ENCODE measurements around the gene ATXN7L1. TPM values are rescaled to one million over a fixed set of nuclear protein-coding genes. Genes with fewer than 3 reads are reported as not detected.
A peak's percentile ranks its signal among the peaks of the same experiment; 100 is the strongest.

ATXN7L1 gene
- polyA plus RNA-seq, 1 of the 3 experiments (the other 2 are of a cell fraction) = 6.0 TPM

GRCh38 chr7:105744258-105744657 is 132.1 kb downstream of the ATXN7L1 start (continued):
- TF ChIP-seq USF2 (IDR thresholded peaks at IDR 0.05; ENCODE audit: borderline replicate concordance, low read depth, low read length) (no peak), MAX (IDR thresholded peaks at IDR 0.05; ENCODE audit: low read depth) (no peak), RAD21 (IDR thresholded peaks at IDR 0.05; ENCODE audit: low read length) (no peak), NFIC (IDR thresholded peaks at IDR 0.05; ENCODE audit: borderline replicate concordance) (no peak), IRF3 (IDR thresholded peaks at IDR 0.05; ENCODE audit: low read depth, low read length) (no peak), TAF1 (IDR thresholded peaks at IDR 0.05; ENCODE audit: borderline replicate concordance, low read depth, low read length) (no peak), TEAD4 (IDR thresholded peaks at IDR 0.05; ENCODE audit: borderline replicate concordance, insufficient read depth) (no peak)

- H3K79me2 ChIP-seq (ENCODE audit: insufficient read depth) = no peaks in the 10 kb centered on the region
- ChIA-PET CTCF (interaction anchor here (1.2 to 5.6 kb wide), 7 partner anchors 8 to 299 kb away, joined by 3 to 28 read pairs (median 4); no protein-coding TSS in a partner anchor), POLR2A (no interaction called here)
- H3K27me3 ChIP-seq (ENCODE audit: insufficient read depth) = no peaks in the 10 kb centered on the region
- H3K4me1 ChIP-seq (ENCODE audit: control insufficient read depth in 1 of 2, insufficient read depth in 2 of 2, low read depth in 1 of 2, low read length in 1 of 2) = no peaks in the 10 kb centered on the region; a peak in 1 of 4 replicates
- H3K4me2 ChIP-seq = no peak overlapping the region
- no peak for DNase-seq
- no peak overlapping the region for H3K4me3 ChIP-seq (ENCODE audit: low read depth in 2 of 2, low read length in 1 of 2)
- no peaks in the 10 kb centered on the region for H3K9me3 ChIP-seq
- no peak overlapping the region for H2AFZ ChIP-seq (ENCODE audit: low read depth)
- no peaks in the 10 kb centered on the region for H3F3A ChIP-seq (replicated peaks; ENCODE audit: insufficient read depth)
- 94% methylated on average over 11 of the region's 11 CpGs for WGBS (ENCODE audit: low lambda C conversion rate)
- no peaks in the 10 kb centered on the region for H3K9me2 ChIP-seq
- no peak for TF ChIP-seq MAX (IDR thresholded peaks at IDR 0.05; ENCODE audit: low read depth)
- TF ChIP-seq EP300 (IDR thresholded peaks at IDR 0.05; ENCODE audit: borderline replicate concordance in 1 of 2, low read depth in 1 of 2, low read length in 1 of 2) = no peak
- peak; percentile 88 for TF ChIP-seq REST (IDR thresholded peaks at IDR 0.05; ENCODE audit: low read depth, low read length)
- H3K9ac ChIP-seq = no peak overlapping the region
- H4K20me1 ChIP-seq (ENCODE audit: insufficient read depth) = no peaks in the 10 kb centered on the region
- H3K36me3 ChIP-seq (replicated peaks in 1 of 2; ENCODE audit: control insufficient read depth in 1 of 2, insufficient read depth in 2 of 2, low read length in 1 of 2) = no peaks in the 10 kb centered on the region
- H3K27ac ChIP-seq (ENCODE audit: low read depth in 2 of 2, low read length in 1 of 2) = no peak overlapping the region
Observed at GRCh38 chr7:105743351-105744090, 132.9 kb downstream of the ATXN7L1 start.

Measured in SK-N-SH (cell line).